Measurements from ENCODE around the gene CAMTA1. TPM values are rescaled to one million over a fixed set of nuclear protein-coding genes. Genes with fewer than 3 reads are reported as not detected.

The CAMTA1 gene
- total RNA-seq, 4 donors from 2014 or later = 57.4 to 88.3 (median 62.1) TPM

GRCh38 chr1:7447736-7448135 is 662.5 kb downstream of the CAMTA1 start:
- H3K27ac ChIP-seq = no peak overlapping the region
- no peak overlapping the region for H3K4me3 ChIP-seq
- no peaks in the 10 kb centered on the region for H3K4me1 ChIP-seq
- no peak for DNase-seq
- no peak for TF ChIP-seq POLR2A (IDR thresholded peaks at IDR 0.05)
- TF ChIP-seq CTCF (IDR thresholded peaks at IDR 0.05) = no peak
- no peaks in the 10 kb centered on the region for H3K27me3 ChIP-seq
- no peaks in the 10 kb centered on the region for H3K36me3 ChIP-seq
- no peaks in the 10 kb centered on the region for H3K9me3 ChIP-seq

- Histone ChIP-seq H3K36me3 (no peaks in the 10 kb centered on the region), H3K27ac (no peak overlapping the region), H3K9me3 (no peaks in the 10 kb centered on the region), H3K4me1 (peaks cover 0 to 2% (median 0%) of the 10 kb centered on the region in 4 donors), H3K4me3 (no peak overlapping the region), H3K27me3 (no peaks in the 10 kb centered on the region)
- DNase-seq = no peak
- TF ChIP-seq CTCF (IDR thresholded peaks at IDR 0.05) (no peak), POLR2A (IDR thresholded peaks at IDR 0.05) (no peak)
Measured at GRCh38 chr1:7448986-7449385, 663.7 kb downstream of the CAMTA1 start.

- Histone ChIP-seq H3K4me3 (no peak overlapping the region), H3K36me3 (no peaks in the 10 kb centered on the region), H3K27me3 (no peaks in the 10 kb centered on the region), H3K4me1 (peaks cover 0 to 9% (median 0%) of the 10 kb centered on the region in 4 donors), H3K9me3 (no peaks in the 10 kb centered on the region), H3K27ac (no peak overlapping the region)
- TF ChIP-seq CTCF (IDR thresholded peaks at IDR 0.05) (no peak), POLR2A (IDR thresholded peaks at IDR 0.05) (no peak)
- DNase-seq = no peak
Measured at GRCh38 chr1:7449750-7450149, 664.5 kb downstream of the CAMTA1 start.

- no peak for TF ChIP-seq CTCF (IDR thresholded peaks at IDR 0.05)
- peaks cover 0 to 18% (median 0%) of the 10 kb centered on the region in 4 donors for H3K4me1 ChIP-seq
- no peak overlapping the region for H3K27ac ChIP-seq
- DNase-seq = no peak
- no peak overlapping the region for H3K4me3 ChIP-seq
- no peaks in the 10 kb centered on the region for H3K9me3 ChIP-seq
- H3K27me3 ChIP-seq = no peaks in the 10 kb centered on the region
- no peaks in the 10 kb centered on the region for H3K36me3 ChIP-seq
Measured at GRCh38 chr1:7450838-7451237, 665.6 kb downstream of the CAMTA1 start.

- no peak for DNase-seq
- H3K4me1 ChIP-seq = peaks cover 0 to 18% (median 0%) of the 10 kb centered on the region in 4 donors
- H3K27ac ChIP-seq = no peak overlapping the region
- no peak for TF ChIP-seq POLR2A (IDR thresholded peaks at IDR 0.05)
- no peak for TF ChIP-seq CTCF (IDR thresholded peaks at IDR 0.05)
- H3K36me3 ChIP-seq = no peaks in the 10 kb centered on the region
- H3K27me3 ChIP-seq = no peaks in the 10 kb centered on the region
- no peak overlapping the region for H3K4me3 ChIP-seq
- no peaks in the 10 kb centered on the region for H3K9me3 ChIP-seq
Measured at GRCh38 chr1:7453038-7453437, 667.8 kb downstream of the CAMTA1 start.
